HFF-Myc (cell line): ENCODE measurements around the gene KAZN.

Experiments
- DNase-seq: peaks from one replicate; pipeline ENCODE4 v3.0.0-alpha.2; 2011; ENCODE audit warnings: low read depth; ENCODE audit errors: extremely low read depth
- H3K4me3 ChIP-seq: replicated peaks from 2 replicates; pipeline ENCODE4 v1.5.1; 2011; ENCODE audit warnings: low read depth, mild to moderate bottlenecking, control low read depth, low read length
- TF ChIP-seq, protein P1 (sequence below): IDR thresholded peaks from 2 replicates; pipeline ENCODE4 v1.5.1; 2012; ENCODE audit warnings: mild to moderate bottlenecking, low read depth, low read length, control low read depth; ENCODE audit errors: missing control alignments

KAZN gene

DNA sequence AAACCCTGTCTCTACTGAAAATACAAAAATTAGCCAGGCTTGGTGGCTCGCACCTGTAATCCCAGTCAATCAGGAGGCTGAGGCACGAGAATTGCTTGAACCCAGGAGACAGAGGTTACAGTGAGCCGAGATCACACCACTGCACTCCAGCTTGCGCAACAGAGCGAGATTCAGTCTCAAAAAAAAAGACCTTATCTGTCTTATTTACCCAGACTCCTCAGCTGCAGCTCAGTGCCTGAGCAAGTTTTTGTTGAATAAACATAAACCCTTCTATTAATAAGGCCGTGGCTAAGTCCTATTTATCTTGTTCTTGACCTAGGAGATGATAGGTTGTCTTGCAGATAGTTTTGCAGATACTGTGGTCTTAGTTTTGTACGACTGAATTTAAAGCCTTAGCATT, 418.6 kb downstream of the KAZN start:
- TF ChIP-seq, protein P1, sequence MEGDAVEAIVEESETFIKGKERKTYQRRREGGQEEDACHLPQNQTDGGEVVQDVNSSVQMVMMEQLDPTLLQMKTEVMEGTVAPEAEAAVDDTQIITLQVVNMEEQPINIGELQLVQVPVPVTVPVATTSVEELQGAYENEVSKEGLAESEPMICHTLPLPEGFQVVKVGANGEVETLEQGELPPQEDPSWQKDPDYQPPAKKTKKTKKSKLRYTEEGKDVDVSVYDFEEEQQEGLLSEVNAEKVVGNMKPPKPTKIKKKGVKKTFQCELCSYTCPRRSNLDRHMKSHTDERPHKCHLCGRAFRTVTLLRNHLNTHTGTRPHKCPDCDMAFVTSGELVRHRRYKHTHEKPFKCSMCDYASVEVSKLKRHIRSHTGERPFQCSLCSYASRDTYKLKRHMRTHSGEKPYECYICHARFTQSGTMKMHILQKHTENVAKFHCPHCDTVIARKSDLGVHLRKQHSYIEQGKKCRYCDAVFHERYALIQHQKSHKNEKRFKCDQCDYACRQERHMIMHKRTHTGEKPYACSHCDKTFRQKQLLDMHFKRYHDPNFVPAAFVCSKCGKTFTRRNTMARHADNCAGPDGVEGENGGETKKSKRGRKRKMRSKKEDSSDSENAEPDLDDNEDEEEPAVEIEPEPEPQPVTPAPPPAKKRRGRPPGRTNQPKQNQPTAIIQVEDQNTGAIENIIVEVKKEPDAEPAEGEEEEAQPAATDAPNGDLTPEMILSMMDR: no peak
- DNase-seq: no peak
- H3K4me3 ChIP-seq: no peak overlapping the region

DNA sequence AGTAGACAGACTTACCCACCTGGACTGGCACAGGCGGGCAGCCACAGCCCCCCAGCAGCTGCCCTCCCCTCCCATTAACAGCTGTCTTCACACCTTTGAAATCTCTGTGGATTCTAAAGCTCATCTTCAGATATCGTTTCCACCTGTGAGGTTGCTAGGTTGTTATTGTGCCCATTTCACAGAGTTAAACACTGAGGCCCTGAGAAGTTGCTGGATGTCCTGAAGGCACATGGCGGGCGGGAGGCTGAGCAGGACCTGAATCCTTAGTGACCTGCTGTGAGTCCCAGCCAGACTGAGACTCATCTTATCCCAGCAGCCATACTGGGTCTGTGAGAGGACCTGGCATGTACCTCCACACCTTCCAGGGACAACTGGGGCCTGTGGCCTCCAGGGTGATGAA, 420.3 kb downstream of the KAZN start:
- no peak for DNase-seq
- H3K4me3 ChIP-seq: no peak overlapping the region
- TF ChIP-seq, protein P1: no peak

DNA sequence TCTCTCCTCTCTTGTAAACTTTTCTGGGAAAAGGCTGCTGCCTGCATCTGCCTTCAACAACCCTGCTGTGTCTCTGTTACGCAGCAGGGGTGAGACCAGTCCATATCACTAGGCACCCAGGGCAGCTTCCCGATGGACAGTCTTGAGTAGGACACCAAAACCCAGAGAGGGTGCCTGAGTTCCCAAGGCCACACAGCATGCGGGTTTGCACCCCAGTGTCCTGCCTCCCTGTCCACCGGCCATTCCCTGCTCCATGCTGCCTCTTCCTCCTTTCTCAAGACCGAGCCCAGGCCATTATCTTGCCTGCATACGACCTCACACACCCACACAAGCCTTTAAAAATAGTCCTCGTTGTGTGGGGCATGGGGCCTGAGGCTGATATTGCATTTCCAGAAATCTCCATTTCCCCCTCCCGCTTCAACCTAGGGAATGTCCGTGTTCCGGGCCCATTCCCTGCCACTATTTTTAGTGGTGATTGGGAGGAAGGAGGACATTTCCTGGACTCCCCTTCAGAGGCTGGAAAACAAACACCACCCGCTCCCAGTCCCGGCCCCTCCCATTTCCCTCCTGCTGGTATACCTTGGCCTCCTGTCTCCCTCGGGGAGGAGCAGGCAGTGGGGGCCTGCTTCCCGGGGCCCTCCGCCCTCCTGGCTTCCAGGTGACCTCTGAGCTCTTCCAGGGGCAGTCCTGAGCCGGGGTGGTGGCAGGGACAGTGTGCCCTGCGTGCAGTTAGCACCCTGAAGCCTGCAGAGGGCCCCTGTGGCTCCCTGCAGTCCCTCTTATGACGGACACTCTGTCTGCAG, 422.7 kb downstream of the KAZN start:
- no peak for DNase-seq
- TF ChIP-seq, protein P1: no peak

DNA sequence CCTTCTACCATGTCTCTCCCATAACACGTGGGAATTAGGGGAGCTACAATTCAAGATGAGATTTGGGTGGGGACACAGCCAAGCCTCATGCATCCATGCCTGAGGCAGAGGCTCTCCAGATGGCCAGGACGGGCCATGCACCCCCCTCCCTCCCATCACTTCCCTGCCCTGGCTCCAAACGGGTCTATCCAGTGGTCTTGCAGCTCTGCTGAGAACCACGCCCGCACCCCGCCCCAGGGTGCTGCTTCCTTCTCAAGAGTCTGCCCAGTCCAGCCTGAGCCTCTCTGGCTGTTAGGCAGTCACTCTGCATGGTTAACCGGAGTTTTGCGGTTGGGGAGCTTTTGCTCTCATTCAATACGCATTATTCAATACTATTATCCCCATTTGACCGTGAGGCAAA, 423.6 kb downstream of the KAZN start:
- no peak for DNase-seq
- no peak overlapping the region for H3K4me3 ChIP-seq
- TF ChIP-seq, protein P1: no peak

More for the DNA sequence above, 422.7 kb downstream of the KAZN start:
- H3K4me3 ChIP-seq: no peak overlapping the region

DNA sequence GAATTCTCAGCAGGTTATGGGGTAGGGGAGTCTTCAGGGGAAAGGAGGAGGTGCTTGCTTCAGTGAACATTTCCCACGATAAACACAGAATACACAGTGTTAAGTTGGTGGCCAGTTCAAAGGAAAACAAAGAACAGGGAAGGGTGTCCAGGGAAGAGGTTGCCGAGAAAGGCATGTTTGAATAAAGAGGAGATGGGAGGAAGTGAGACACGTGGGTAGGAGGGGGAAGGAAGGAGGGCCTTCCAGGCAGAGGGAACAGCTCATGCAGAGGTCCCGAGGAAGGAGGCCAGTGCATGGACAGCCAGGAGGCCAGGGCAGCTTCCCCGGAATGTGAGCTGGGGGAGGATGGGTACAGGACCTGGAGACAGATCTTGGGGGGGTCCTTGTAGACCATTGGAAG, 424.7 kb downstream of the KAZN start:
- TF ChIP-seq, protein P1: no peak
- H3K4me3 ChIP-seq: no peak overlapping the region
- DNase-seq: no peak

DNA sequence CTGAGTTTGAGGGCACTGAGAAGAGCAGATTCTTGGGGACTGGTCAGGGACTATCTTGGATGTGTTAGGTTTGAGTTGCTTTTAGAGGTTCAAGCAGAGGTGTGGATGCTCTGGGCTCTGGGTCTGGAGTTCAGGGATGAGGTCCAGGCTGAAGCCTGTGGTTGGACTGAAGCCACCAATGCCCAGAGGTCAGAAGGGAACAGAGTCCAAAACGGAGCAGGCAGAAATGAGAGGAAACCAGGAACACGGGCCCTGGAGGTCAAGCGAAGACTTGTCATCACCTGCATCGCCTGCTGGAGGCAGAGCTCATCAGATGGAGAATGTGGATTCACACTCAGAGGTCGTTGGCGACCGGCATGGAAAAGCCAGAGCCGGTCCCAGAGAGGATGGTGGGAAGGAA, 425.5 kb downstream of the KAZN start:
- no peak overlapping the region for H3K4me3 ChIP-seq
- TF ChIP-seq, protein P1: no peak
- DNase-seq: no peak

DNA sequence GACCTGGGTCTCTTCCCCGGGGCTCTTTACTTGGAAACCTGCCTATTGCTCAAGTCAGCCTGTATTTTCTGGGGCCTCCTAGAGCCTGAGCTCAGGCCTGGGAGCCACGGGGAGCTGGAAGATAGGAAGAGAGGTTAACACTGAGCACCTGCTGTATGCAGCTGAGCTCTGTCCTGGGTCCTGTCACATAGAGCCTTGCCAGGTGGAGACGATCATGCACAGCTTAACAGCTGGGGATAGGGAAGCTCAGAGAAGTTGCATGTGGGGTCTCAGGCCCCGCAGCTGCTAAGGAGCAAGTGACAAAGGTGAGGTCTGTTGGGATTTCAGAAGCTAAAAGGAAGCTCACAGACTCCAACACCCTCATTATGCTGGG, 427.6 kb downstream of the KAZN start:
- H3K4me3 ChIP-seq: no peak overlapping the region
- DNase-seq: no peak
- TF ChIP-seq, protein P1: no peak
